ENCODE data around the gene SEC14L1.

DNA sequence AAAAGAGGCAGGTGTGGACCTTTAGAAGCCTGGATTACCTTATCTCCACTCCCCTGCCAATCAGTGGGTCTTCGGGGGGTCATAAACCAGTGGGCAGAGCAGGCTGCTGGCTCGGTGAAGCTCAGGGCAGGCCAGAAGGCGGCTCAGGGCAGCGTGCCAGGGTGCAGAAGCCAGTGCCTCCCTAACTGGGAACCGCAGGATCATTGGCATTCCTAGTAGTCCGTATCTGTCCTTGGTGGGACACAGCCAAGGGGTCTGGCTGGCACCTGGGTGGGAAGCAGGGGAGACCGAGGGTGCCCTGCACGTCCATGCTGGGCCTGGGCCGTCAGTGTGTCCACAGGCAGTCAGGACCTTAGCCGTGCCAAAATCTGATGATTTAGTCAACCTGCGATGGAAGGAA, 76.8 kb downstream of the SEC14L1 start:
- TF ChIP-seq, protein P1, sequence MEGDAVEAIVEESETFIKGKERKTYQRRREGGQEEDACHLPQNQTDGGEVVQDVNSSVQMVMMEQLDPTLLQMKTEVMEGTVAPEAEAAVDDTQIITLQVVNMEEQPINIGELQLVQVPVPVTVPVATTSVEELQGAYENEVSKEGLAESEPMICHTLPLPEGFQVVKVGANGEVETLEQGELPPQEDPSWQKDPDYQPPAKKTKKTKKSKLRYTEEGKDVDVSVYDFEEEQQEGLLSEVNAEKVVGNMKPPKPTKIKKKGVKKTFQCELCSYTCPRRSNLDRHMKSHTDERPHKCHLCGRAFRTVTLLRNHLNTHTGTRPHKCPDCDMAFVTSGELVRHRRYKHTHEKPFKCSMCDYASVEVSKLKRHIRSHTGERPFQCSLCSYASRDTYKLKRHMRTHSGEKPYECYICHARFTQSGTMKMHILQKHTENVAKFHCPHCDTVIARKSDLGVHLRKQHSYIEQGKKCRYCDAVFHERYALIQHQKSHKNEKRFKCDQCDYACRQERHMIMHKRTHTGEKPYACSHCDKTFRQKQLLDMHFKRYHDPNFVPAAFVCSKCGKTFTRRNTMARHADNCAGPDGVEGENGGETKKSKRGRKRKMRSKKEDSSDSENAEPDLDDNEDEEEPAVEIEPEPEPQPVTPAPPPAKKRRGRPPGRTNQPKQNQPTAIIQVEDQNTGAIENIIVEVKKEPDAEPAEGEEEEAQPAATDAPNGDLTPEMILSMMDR (IDR thresholded peaks at IDR 0.05; ENCODE audit: low read length), result no peak
- TF ChIP-seq EZH2 (optimal IDR thresholded peaks at IDR 0.05; ENCODE audit: low read depth, low read length), result no peak
